ENCODE data around the gene PPIL6. TPM values are rescaled to one million over a fixed set of nuclear protein-coding genes. Genes with fewer than 3 reads are reported as not detected.

Gene PPIL6
- total RNA-seq, 4 donors from 2014 or later, result 1.2 to 16.5 (median 4.8) TPM

DNA sequence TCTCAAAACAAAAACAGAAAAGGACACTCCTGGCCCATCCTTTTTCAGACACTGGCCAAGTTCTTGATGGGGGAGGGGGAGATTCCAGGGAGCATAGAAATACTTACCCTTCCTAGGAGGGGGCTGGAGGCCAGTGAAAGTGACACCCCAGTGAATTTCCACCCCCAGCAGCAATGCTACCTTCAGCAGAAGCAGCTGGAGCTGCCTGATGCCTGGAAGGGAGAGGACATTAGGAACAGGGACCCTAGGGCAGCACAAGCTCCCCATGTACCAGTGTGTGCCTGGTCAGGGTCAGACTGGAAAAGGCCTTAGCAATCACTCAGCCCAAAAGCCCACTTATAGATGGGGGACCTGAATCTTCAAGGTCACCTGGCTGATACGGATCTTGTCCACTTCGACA is 12.7 kb upstream of the PPIL6 start:
- H3K27ac ChIP-seq, result no peak overlapping the region
- H3K4me3 ChIP-seq, result no peak overlapping the region
- H3K27me3 ChIP-seq, result no peaks in the 10 kb centered on the region
- no peaks in the 10 kb centered on the region for H3K9me3 ChIP-seq
- peaks cover 0 to 50% (median 6%) of the 10 kb centered on the region in 3 donors for H3K36me3 ChIP-seq
- TF ChIP-seq, protein P1, sequence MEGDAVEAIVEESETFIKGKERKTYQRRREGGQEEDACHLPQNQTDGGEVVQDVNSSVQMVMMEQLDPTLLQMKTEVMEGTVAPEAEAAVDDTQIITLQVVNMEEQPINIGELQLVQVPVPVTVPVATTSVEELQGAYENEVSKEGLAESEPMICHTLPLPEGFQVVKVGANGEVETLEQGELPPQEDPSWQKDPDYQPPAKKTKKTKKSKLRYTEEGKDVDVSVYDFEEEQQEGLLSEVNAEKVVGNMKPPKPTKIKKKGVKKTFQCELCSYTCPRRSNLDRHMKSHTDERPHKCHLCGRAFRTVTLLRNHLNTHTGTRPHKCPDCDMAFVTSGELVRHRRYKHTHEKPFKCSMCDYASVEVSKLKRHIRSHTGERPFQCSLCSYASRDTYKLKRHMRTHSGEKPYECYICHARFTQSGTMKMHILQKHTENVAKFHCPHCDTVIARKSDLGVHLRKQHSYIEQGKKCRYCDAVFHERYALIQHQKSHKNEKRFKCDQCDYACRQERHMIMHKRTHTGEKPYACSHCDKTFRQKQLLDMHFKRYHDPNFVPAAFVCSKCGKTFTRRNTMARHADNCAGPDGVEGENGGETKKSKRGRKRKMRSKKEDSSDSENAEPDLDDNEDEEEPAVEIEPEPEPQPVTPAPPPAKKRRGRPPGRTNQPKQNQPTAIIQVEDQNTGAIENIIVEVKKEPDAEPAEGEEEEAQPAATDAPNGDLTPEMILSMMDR (IDR thresholded peaks at IDR 0.05), result no peak
- TF ChIP-seq EP300 (IDR thresholded peaks at IDR 0.05), result no peak
- TF ChIP-seq POLR2A (IDR thresholded peaks at IDR 0.05), result no peak
- H3K4me1 ChIP-seq, result peaks cover 0 to 38% (median 18%) of the 10 kb centered on the region in 4 donors
- no peak for DNase-seq (ENCODE audit: low spot score in 2 of 2)
- 92% methylated on average over 2 of the region's 2 CpGs; no CpG with 5 or more reads in 1 of the 2 donors for WGBS, 2 donors

DNA sequence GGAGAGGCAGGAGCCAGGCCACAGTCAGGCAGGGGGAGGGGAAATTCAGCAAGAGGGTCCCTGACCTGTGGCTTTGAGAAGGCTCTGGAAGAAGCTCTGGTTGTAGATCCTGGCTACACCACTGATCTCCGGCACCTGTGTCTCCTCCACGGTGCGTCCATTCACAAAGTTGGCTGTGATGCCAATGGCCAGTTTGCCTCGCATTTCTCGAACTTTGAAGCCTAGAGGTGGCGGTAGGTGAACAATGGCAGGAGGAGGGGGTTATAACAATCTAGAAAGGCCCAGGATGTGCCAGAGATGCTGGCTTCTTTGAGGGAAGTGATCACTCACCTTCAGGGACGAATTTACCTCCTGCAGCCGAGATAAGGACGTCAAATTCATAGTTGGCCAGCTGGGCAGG is 11.8 kb upstream of the PPIL6 start:
- 89 to 95% methylated on average over 9 of the region's 9 CpGs for WGBS, 2 donors
- H3K4me1 ChIP-seq, result peaks cover 0 to 30% (median 18%) of the 10 kb centered on the region in 4 donors
- H3K36me3 ChIP-seq, result peaks cover 0 to 59% (median 6%) of the 10 kb centered on the region in 3 donors
- no peak for DNase-seq (ENCODE audit: low spot score in 2 of 2)
- TF ChIP-seq, protein P1 (IDR thresholded peaks at IDR 0.05), result no peak
- TF ChIP-seq POLR2A (IDR thresholded peaks at IDR 0.05), result no peak
- H3K9me3 ChIP-seq, result no peaks in the 10 kb centered on the region
- no peak overlapping the region for H3K4me3 ChIP-seq
- no peak overlapping the region for H3K27ac ChIP-seq
- H3K27me3 ChIP-seq, result no peaks in the 10 kb centered on the region

DNA sequence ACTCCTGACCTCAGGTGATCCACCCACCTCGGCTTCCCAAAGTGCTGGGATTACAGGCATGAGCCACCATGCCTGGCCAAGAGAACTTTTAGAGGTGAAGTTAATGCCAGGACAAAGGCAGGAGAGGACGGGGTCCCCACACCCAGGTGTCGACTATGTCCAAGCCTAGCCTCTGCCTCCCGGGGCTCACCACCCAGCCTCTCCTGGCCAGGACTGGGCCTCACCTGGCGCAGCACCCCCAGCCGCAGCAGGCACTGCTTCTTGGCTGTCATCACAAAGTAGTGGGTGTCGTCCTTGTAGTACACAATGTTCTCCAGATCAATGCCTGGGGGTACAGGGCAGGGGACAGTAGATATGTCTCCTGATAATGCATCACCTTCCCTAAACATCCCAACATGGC is 10.9 kb upstream of the PPIL6 start:
- 90 to 98% methylated on average over 5 to 7 of the region's 7 CpGs for WGBS, 2 donors

DNA sequence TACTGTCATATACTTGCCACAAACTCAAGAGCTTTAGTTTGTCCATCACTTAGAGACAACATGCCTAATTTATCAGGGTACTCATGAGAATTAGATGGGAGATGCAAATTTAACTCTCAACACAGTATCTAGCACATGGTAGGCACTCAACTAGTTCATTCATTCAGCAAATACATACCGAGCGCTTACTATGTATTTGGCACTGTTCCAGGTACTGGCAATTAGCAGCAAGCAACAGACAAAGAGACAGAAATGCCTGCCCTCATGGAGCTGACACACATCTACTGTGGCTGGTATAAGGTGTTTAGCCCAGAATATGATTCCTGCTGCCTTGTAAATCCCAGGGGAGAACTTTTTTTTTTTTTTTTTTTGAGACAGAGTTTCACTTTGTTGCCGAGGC is 10.4 kb upstream of the PPIL6 start:
- DNase-seq (ENCODE audit: low spot score in 2 of 2), result no peak
- peaks cover 0 to 72% (median 6%) of the 10 kb centered on the region in 3 donors for H3K36me3 ChIP-seq
- no peak overlapping the region for H3K4me3 ChIP-seq
- no peaks in the 10 kb centered on the region for H3K27me3 ChIP-seq
- WGBS, 2 donors, result 80 to 89% methylated on average over 3 of the region's 3 CpGs
- H3K4me1 ChIP-seq, result peaks cover 0 to 17% (median 13%) of the 10 kb centered on the region in 4 donors
- TF ChIP-seq POLR2A (IDR thresholded peaks at IDR 0.05), result no peak
- TF ChIP-seq, protein P1 (IDR thresholded peaks at IDR 0.05), result no peak
- no peak for TF ChIP-seq EP300 (IDR thresholded peaks at IDR 0.05)
- H3K27ac ChIP-seq, result no peak overlapping the region
- H3K9me3 ChIP-seq, result no peaks in the 10 kb centered on the region

More for the DNA sequence above, 10.9 kb upstream of the PPIL6 start:
- no peak for TF ChIP-seq EP300 (IDR thresholded peaks at IDR 0.05)
- Histone ChIP-seq H3K9me3 (no peaks in the 10 kb centered on the region), H3K4me1 (peaks cover 0 to 22% (median 15%) of the 10 kb centered on the region in 4 donors), H3K36me3 (peaks cover 0 to 67% (median 6%) of the 10 kb centered on the region in 3 donors), H3K27ac (no peak overlapping the region), H3K27me3 (no peaks in the 10 kb centered on the region), H3K4me3 (no peak overlapping the region)
- DNase-seq (ENCODE audit: low spot score in 2 of 2), result no peak

DNA sequence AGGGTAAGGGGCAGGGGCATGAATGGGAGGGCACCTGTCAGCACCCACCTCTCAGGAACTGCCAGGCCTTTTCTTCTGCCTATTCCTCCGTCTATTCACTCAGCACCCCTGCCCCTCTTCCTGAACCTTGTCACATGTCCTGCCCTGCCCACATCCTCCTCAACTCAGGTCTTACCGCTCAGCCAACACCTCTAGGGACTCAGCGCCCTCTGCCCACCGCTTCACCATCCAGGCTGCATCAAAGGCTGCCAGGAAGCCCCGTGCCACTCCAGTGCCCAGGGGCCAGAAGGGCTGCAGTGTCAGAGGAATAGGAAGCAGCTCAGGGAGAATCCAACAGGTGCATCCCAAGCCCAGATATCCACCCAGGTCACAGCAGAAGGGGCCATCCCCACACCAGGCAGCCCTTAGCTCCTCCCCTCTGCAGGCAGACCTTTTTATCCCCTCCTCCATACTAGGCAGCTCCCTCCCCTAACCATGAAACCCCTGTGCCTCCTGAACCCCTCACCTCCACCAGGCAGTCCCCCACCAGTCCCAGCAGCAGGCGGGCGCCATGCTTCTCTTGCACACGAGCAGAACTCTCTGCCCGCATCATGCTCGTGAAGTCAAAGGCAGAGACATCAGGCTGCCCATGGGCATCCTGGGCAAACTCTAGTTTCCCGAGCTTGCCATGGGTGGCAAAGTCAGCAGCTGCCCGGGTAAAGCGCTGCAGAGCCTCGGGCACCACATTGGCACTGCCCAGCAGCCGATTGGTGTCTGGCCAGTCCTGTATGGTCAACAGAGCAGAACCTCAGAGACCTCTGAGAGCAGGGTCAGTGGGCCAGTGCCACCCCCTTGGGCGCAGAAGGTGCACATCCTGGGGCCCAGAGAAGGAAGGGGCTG is 9.6 kb upstream of the PPIL6 start:
- Histone ChIP-seq H3K4me1 (peaks cover 0 to 17% (median 13%) of the 10 kb centered on the region in 4 donors), H3K4me3 (no peak overlapping the region), H3K27me3 (no peaks in the 10 kb centered on the region), H3K36me3 (peaks cover 0 to 80% (median 6%) of the 10 kb centered on the region in 3 donors), H3K9me3 (no peaks in the 10 kb centered on the region), H3K27ac (no peak overlapping the region)
- TF ChIP-seq POLR2A (IDR thresholded peaks at IDR 0.05) (no peak), EP300 (IDR thresholded peaks at IDR 0.05) (no peak)
- TF ChIP-seq, protein P1 (IDR thresholded peaks at IDR 0.05), result no peak
- 84 to 89% methylated on average over 16 of the region's 16 CpGs for WGBS, 2 donors
- no peak for DNase-seq (ENCODE audit: low spot score in 2 of 2)

Data from tibial nerve (tissue), 4 donors.